ELF-1 (cell line): ENCODE measurements around the gene C14orf93.
A peak's percentile ranks its signal among the peaks of the same experiment; 100 is the strongest.
"Not testable (repeated sequence)": the region's sequence is repeated elsewhere in the genome, so short reads cannot be mapped to it uniquely, and the experiment has no call there.

ENCODE experiments used
- DNase-seq: peaks from one replicate; pipeline ENCODE4 v3.0.0-alpha.2; 2016; ENCODE audit warnings: low read depth, low spot score

Gene C14orf93

GRCh38 chr14:22976620-22977433, 33.1 kb downstream of the C14orf93 start:
- peak; percentile 14 for DNase-seq

GRCh38 chr14:22974530-22975313, 35.2 kb downstream of the C14orf93 start:
- no peak for DNase-seq

- peak; percentile 58 for DNase-seq
These were observed 36.5 kb downstream of the C14orf93 start for GRCh38 chr14:22973217-22974032.

- DNase-seq, result no peak
These were observed 37.5 kb downstream of the C14orf93 start for GRCh38 chr14:22972313-22972930.

GRCh38 chr14:22971152-22971551, 38.8 kb downstream of the C14orf93 start:
- DNase-seq, result no peak

- no peak for DNase-seq
These were observed 43.1 kb downstream of the C14orf93 start for GRCh38 chr14:22966783-22967269.

- DNase-seq, result not testable (repeated sequence)
These were observed 43.8 kb downstream of the C14orf93 start for GRCh38 chr14:22965916-22966782.

GRCh38 chr14:22962061-22962676, 47.8 kb downstream of the C14orf93 start:
- no peak for DNase-seq

- peak; percentile 10 for DNase-seq
These were observed 54.0 kb downstream of the C14orf93 start for GRCh38 chr14:22955702-22956569.

GRCh38 chr14:22952418-22952817, 57.5 kb downstream of the C14orf93 start:
- DNase-seq, result no peak

GRCh38 chr14:22951795-22952194, 58.1 kb downstream of the C14orf93 start:
- not testable (repeated sequence) for DNase-seq

GRCh38 chr14:22945642-22946041, 64.3 kb downstream of the C14orf93 start:
- DNase-seq, result no peak

- no peak for DNase-seq
These were observed 70.3 kb downstream of the C14orf93 start for GRCh38 chr14:22939684-22940083.
